ENCODE data around the gene COCH. TPM values are rescaled to one million over a fixed set of nuclear protein-coding genes. Genes with fewer than 3 reads are reported as not detected.
"Not testable (repeated sequence)": the region's sequence is repeated elsewhere in the genome, so short reads cannot be mapped to it uniquely, and the experiment has no call there.

Gene COCH
- polyA plus RNA-seq, 2 donors: 0.06 to 0.20 TPM

GRCh38 chr14:30888480-30889243 is 14.3 kb downstream of the COCH start:
- Histone ChIP-seq H3K36me3 (ENCODE audit: control insufficient read depth in 2 of 2, insufficient read depth in 2 of 2, low read length in 1 of 2) (no peaks in the 10 kb centered on the region), H3K4me1 (ENCODE audit: control insufficient read depth in 2 of 2, insufficient read depth in 2 of 2, low read length in 1 of 2) (no peaks in the 10 kb centered on the region), H3K4me3 (ENCODE audit: low read depth in 1 of 2, low read length in 2 of 2) (no peak overlapping the region), H3K27me3 (ENCODE audit: control insufficient read depth in 1 of 2, insufficient read depth in 2 of 2, low read length in 2 of 2) (no peaks in the 10 kb centered on the region), H3K27ac (ENCODE audit: low read depth in 2 of 2, low read length in 1 of 2) (no peak overlapping the region), H3K9me3 (ENCODE audit: control insufficient read depth in 2 of 2, insufficient read depth in 1 of 2, low read depth in 1 of 2, low read length in 1 of 2) (no peaks in the 10 kb centered on the region)
- WGBS, 2 donors: 94 to 96% methylated on average over 5 of the region's 5 CpGs

- H3K4me1 ChIP-seq (ENCODE audit: control insufficient read depth in 2 of 2, insufficient read depth in 2 of 2, low read length in 1 of 2): no peaks in the 10 kb centered on the region
- WGBS, 2 donors: 72 to 77% methylated on average over 4 of the region's 4 CpGs
- H3K27ac ChIP-seq (ENCODE audit: low read depth in 2 of 2, low read length in 1 of 2): no peak overlapping the region
- H3K27me3 ChIP-seq (ENCODE audit: control insufficient read depth in 1 of 2, insufficient read depth in 2 of 2, low read length in 2 of 2): no peaks in the 10 kb centered on the region
- H3K4me3 ChIP-seq (ENCODE audit: low read depth in 1 of 2, low read length in 2 of 2): no peak overlapping the region
- H3K9me3 ChIP-seq (ENCODE audit: control insufficient read depth in 2 of 2, insufficient read depth in 1 of 2, low read depth in 1 of 2, low read length in 1 of 2): no peaks in the 10 kb centered on the region
- no peaks in the 10 kb centered on the region for H3K36me3 ChIP-seq (ENCODE audit: control insufficient read depth in 2 of 2, insufficient read depth in 2 of 2, low read length in 1 of 2)
Measured at GRCh38 chr14:30889244-30889594, 14.9 kb downstream of the COCH start.

GRCh38 chr14:30893819-30894218 is 19.5 kb downstream of the COCH start:
- Histone ChIP-seq H3K27ac (ENCODE audit: low read depth in 2 of 2, low read length in 1 of 2) (no peak overlapping the region), H3K4me1 (ENCODE audit: control insufficient read depth in 2 of 2, insufficient read depth in 2 of 2, low read length in 1 of 2) (no peaks in the 10 kb centered on the region), H3K36me3 (ENCODE audit: control insufficient read depth in 2 of 2, insufficient read depth in 2 of 2, low read length in 1 of 2) (peaks cover 0 to 2% of the 10 kb centered on the region in 2 donors), H3K4me3 (ENCODE audit: low read depth in 1 of 2, low read length in 2 of 2) (no peak overlapping the region), H3K27me3 (ENCODE audit: control insufficient read depth in 1 of 2, insufficient read depth in 2 of 2, low read length in 2 of 2) (no peaks in the 10 kb centered on the region), H3K9me3 (ENCODE audit: control insufficient read depth in 2 of 2, insufficient read depth in 1 of 2, low read depth in 1 of 2, low read length in 1 of 2) (no peaks in the 10 kb centered on the region)
- WGBS, 2 donors: 96 to 100% methylated on average over 2 of the region's 2 CpGs

- Histone ChIP-seq H3K27me3 (ENCODE audit: control insufficient read depth in 1 of 2, insufficient read depth in 2 of 2, low read length in 2 of 2) (no peaks in the 10 kb centered on the region), H3K4me1 (ENCODE audit: control insufficient read depth in 2 of 2, insufficient read depth in 2 of 2, low read length in 1 of 2) (no peaks in the 10 kb centered on the region), H3K9me3 (ENCODE audit: control insufficient read depth in 2 of 2, insufficient read depth in 1 of 2, low read depth in 1 of 2, low read length in 1 of 2) (no peaks in the 10 kb centered on the region), H3K4me3 (ENCODE audit: low read depth in 1 of 2, low read length in 2 of 2) (no peak overlapping the region), H3K27ac (ENCODE audit: low read depth in 2 of 2, low read length in 1 of 2) (no peak overlapping the region), H3K36me3 (ENCODE audit: control insufficient read depth in 2 of 2, insufficient read depth in 2 of 2, low read length in 1 of 2) (peaks cover 0 to 2% of the 10 kb centered on the region in 2 donors)
- 87 to 92% methylated on average over 4 of the region's 4 CpGs for WGBS, 2 donors
Measured at GRCh38 chr14:30894923-30895515, 20.7 kb downstream of the COCH start.

- Histone ChIP-seq H3K27ac (ENCODE audit: low read depth in 2 of 2, low read length in 1 of 2) (no peak overlapping the region), H3K4me3 (ENCODE audit: low read depth in 1 of 2, low read length in 2 of 2) (no peak overlapping the region), H3K9me3 (ENCODE audit: control insufficient read depth in 2 of 2, insufficient read depth in 1 of 2, low read depth in 1 of 2, low read length in 1 of 2) (no peaks in the 10 kb centered on the region), H3K27me3 (ENCODE audit: control insufficient read depth in 1 of 2, insufficient read depth in 2 of 2, low read length in 2 of 2) (no peaks in the 10 kb centered on the region), H3K4me1 (ENCODE audit: control insufficient read depth in 2 of 2, insufficient read depth in 2 of 2, low read length in 1 of 2) (peaks cover 0 to 2% of the 10 kb centered on the region in 2 donors), H3K36me3 (ENCODE audit: control insufficient read depth in 2 of 2, insufficient read depth in 2 of 2, low read length in 1 of 2) (peaks cover 0 to 2% of the 10 kb centered on the region in 2 donors)
Measured at GRCh38 chr14:30896435-30896834, 22.1 kb downstream of the COCH start.

GRCh38 chr14:30897121-30897520 is 22.8 kb downstream of the COCH start:
- not testable (repeated sequence) for H3K36me3 ChIP-seq (ENCODE audit: control insufficient read depth in 2 of 2, insufficient read depth in 2 of 2, low read length in 1 of 2); H3K27ac ChIP-seq (ENCODE audit: low read depth in 2 of 2, low read length in 1 of 2); H3K4me1 ChIP-seq (ENCODE audit: control insufficient read depth in 2 of 2, insufficient read depth in 2 of 2, low read length in 1 of 2); H3K27me3 ChIP-seq (ENCODE audit: control insufficient read depth in 1 of 2, insufficient read depth in 2 of 2, low read length in 2 of 2); H3K9me3 ChIP-seq (ENCODE audit: control insufficient read depth in 2 of 2, insufficient read depth in 1 of 2, low read depth in 1 of 2, low read length in 1 of 2); H3K4me3 ChIP-seq (ENCODE audit: low read depth in 1 of 2, low read length in 2 of 2)
- WGBS, 2 donors: 81 to 90% methylated on average over 3 of the region's 3 CpGs

- H3K9me3 ChIP-seq (ENCODE audit: control insufficient read depth in 2 of 2, insufficient read depth in 1 of 2, low read depth in 1 of 2, low read length in 1 of 2): no peaks in the 10 kb centered on the region
- peaks cover 0 to 3% of the 10 kb centered on the region in 2 donors for H3K36me3 ChIP-seq (ENCODE audit: control insufficient read depth in 2 of 2, insufficient read depth in 2 of 2, low read length in 1 of 2)
- H3K27ac ChIP-seq (ENCODE audit: low read depth in 2 of 2, low read length in 1 of 2): no peak overlapping the region
- peaks cover 0 to 2% of the 10 kb centered on the region in 2 donors for H3K4me1 ChIP-seq (ENCODE audit: control insufficient read depth in 2 of 2, insufficient read depth in 2 of 2, low read length in 1 of 2)
- WGBS, 2 donors: 93 to 96% methylated on average over 2 of the region's 2 CpGs
- H3K27me3 ChIP-seq (ENCODE audit: control insufficient read depth in 1 of 2, insufficient read depth in 2 of 2, low read length in 2 of 2): no peaks in the 10 kb centered on the region
- H3K4me3 ChIP-seq (ENCODE audit: low read depth in 1 of 2, low read length in 2 of 2): no peak overlapping the region
Measured at GRCh38 chr14:30903285-30904124, 29.1 kb downstream of the COCH start.

GRCh38 chr14:30906752-30907658 is 32.6 kb downstream of the COCH start:
- Histone ChIP-seq H3K27me3 (ENCODE audit: control insufficient read depth in 1 of 2, insufficient read depth in 2 of 2, low read length in 2 of 2) (no peaks in the 10 kb centered on the region), H3K36me3 (ENCODE audit: control insufficient read depth in 2 of 2, insufficient read depth in 2 of 2, low read length in 1 of 2) (peaks cover 0 to 9% of the 10 kb centered on the region in 2 donors), H3K4me3 (ENCODE audit: low read depth in 1 of 2, low read length in 2 of 2) (no peak overlapping the region), H3K4me1 (ENCODE audit: control insufficient read depth in 2 of 2, insufficient read depth in 2 of 2, low read length in 1 of 2) (no peaks in the 10 kb centered on the region), H3K27ac (ENCODE audit: low read depth in 2 of 2, low read length in 1 of 2) (no peak overlapping the region), H3K9me3 (ENCODE audit: control insufficient read depth in 2 of 2, insufficient read depth in 1 of 2, low read depth in 1 of 2, low read length in 1 of 2) (no peaks in the 10 kb centered on the region)

- H3K27me3 ChIP-seq (ENCODE audit: control insufficient read depth in 1 of 2, insufficient read depth in 2 of 2, low read length in 2 of 2): no peaks in the 10 kb centered on the region
- H3K4me3 ChIP-seq (ENCODE audit: low read depth in 1 of 2, low read length in 2 of 2): no peak overlapping the region
- WGBS, 2 donors: 96 to 100% methylated on average over 1 of the region's 1 CpG
- no peaks in the 10 kb centered on the region for H3K4me1 ChIP-seq (ENCODE audit: control insufficient read depth in 2 of 2, insufficient read depth in 2 of 2, low read length in 1 of 2)
- H3K9me3 ChIP-seq (ENCODE audit: control insufficient read depth in 2 of 2, insufficient read depth in 1 of 2, low read depth in 1 of 2, low read length in 1 of 2): no peaks in the 10 kb centered on the region
- no peak overlapping the region for H3K27ac ChIP-seq (ENCODE audit: low read depth in 2 of 2, low read length in 1 of 2)
- H3K36me3 ChIP-seq (ENCODE audit: control insufficient read depth in 2 of 2, insufficient read depth in 2 of 2, low read length in 1 of 2): peaks cover 0 to 9% of the 10 kb centered on the region in 2 donors
Measured at GRCh38 chr14:30907659-30908057, 33.3 kb downstream of the COCH start.
